ENCODE results near the gene ADGRB2. TPM values are rescaled to one million over a fixed set of nuclear protein-coding genes. Genes with fewer than 3 reads are reported as not detected.

ADGRB2 gene
- total RNA-seq, 4 donors from 2014 or later: 0.18 to 2.1 (median 0.86) TPM

DNA sequence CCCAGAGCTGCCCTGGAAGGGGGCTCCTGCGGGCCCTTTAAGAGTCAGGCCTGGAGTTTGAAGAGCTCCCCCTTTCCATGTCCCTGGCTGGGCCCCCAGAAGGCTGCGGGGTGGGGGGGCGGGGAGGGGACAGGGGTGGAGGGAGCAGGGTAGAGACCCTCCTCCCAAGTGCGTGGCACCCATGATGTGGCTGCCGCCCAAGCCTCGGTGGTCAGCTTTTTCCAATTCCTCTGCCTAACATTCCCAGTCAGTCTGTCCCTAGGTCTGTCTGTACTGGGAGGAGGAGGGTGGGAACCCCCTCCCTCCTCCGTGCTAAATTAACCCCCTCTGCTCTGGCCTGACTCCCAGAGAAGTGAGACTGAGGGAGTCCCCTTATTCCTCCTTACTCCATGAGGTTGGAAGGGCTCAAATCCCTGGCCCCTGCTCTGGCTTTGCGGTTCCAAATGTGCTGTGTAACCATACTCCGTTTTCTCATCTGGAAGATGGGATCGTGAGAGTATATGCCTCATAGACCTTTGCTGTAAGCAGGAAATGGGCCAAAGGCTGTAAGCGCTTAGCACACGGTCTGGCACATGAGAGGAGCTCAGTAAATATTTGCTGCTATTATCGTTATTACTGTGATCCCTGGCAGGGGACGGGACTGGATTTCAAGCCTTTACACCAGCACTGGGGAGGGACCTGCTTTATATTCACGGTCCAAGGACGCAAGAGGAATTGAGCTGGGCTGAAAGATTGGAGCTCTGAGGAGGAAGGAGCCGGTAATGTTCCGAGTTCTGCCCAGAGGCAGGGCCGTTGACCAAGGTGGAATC lies 59.7 kb downstream of the ADGRB2 start:
- intact Hi-C loops (cut with DNase I): no loop called here
- no peak for DNase-seq
- H3K4me1 ChIP-seq: peaks cover 49 to 73% (median 62%) of the 10 kb centered on the region in 3 donors

DNA sequence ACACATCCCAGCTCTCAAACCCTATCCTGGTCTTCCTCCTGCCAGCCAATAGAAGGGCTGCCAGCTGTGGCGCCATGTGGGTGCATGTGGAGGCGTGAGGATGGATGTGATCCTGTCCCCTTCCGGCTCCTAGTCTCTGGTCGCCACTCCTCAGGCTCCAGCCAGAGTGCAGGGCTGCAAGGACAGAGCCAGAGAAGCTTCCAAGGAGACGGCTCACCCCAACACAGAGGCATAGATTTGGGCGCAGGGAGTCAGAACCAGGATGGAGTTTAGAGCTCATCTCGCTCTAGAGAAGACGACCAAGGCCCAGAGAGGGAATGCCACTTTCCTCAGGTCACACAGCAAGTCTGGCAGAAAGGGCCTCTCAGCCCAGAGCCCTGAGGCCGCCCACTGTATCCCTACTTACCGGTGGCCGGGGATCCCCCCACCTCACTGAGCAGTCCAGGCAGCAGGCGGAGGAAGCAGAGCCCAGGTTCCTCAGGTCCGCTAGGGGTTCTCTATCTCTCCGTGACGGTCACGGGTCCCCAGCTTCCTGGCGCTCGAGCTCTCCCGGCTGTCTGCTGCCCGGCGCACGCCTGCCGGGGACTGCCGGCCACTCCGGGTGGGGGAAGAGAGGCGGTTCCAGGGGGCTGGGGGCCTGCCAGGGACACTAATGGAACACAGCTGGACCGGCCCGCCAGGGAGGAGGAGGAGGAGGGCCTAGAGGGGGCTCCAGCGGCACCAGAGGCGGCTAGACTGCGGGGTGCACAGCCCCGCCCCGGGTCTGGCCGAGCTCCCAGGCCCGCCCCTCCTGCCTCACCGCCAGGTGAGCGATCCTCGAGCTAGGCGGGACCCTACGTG lies 60.5 kb downstream of the ADGRB2 start, which contains the start of gene COL16A1:
Gene COL16A1 (minus strand): TSS at position 587 of the 840 bp plus-strand sequence. CDS start 1,824 bp downstream, outside the sequence.
- peak within 1 kb of the TSS; percentile 18 to 60 (median 46) for H3K4me3 ChIP-seq
- peaks cover 0 to 6% (median 0%) of the 10 kb centered on the region in 3 donors for H3K36me3 ChIP-seq
- intact Hi-C loops (cut with DNase I): no loop called here
- H3K9me3 ChIP-seq: no peaks in the 10 kb centered on the region
- no peak for DNase-seq
- peaks cover 49 to 81% (median 67%) of the 10 kb centered on the region in 3 donors for H3K4me1 ChIP-seq
- TF ChIP-seq, protein P1, sequence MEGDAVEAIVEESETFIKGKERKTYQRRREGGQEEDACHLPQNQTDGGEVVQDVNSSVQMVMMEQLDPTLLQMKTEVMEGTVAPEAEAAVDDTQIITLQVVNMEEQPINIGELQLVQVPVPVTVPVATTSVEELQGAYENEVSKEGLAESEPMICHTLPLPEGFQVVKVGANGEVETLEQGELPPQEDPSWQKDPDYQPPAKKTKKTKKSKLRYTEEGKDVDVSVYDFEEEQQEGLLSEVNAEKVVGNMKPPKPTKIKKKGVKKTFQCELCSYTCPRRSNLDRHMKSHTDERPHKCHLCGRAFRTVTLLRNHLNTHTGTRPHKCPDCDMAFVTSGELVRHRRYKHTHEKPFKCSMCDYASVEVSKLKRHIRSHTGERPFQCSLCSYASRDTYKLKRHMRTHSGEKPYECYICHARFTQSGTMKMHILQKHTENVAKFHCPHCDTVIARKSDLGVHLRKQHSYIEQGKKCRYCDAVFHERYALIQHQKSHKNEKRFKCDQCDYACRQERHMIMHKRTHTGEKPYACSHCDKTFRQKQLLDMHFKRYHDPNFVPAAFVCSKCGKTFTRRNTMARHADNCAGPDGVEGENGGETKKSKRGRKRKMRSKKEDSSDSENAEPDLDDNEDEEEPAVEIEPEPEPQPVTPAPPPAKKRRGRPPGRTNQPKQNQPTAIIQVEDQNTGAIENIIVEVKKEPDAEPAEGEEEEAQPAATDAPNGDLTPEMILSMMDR (IDR thresholded peaks at IDR 0.05): no peak
- TF ChIP-seq POLR2A (IDR thresholded peaks at IDR 0.05): peak in 2 of 4 donors; percentile 44 to 60
- peaks cover 0 to 32% (median 0%) of the 10 kb centered on the region in 4 donors for H3K27me3 ChIP-seq
- peak within 1 kb of the TSS; percentile 62 to 92 (median 86) for H3K27ac ChIP-seq
- 7 to 57% methylated on average over 7 to 25 of the region's 40 CpGs for WGBS, 2 donors

More for the DNA sequence above, 59.7 kb downstream of the ADGRB2 start:
- 2 to 9% methylated on average over 13 to 14 of the region's 19 CpGs for WGBS, 2 donors
- H3K4me3 ChIP-seq: peak overlapping the region; percentile 18 to 60 (median 46)
- TF ChIP-seq, protein P1 (IDR thresholded peaks at IDR 0.05): no peak
- TF ChIP-seq POLR2A (IDR thresholded peaks at IDR 0.05): no peak
- no peaks in the 10 kb centered on the region for H3K9me3 ChIP-seq
- peaks cover 0 to 4% (median 0%) of the 10 kb centered on the region in 3 donors for H3K36me3 ChIP-seq
- peak overlapping the region; percentile 62 to 92 (median 86) for H3K27ac ChIP-seq
- H3K27me3 ChIP-seq: peaks cover 0 to 32% (median 0%) of the 10 kb centered on the region in 4 donors

- TF ChIP-seq, protein P1 (IDR thresholded peaks at IDR 0.05): no peak
- no peak for TF ChIP-seq POLR2A (IDR thresholded peaks at IDR 0.05)
- peaks cover 0 to 11% (median 0%) of the 10 kb centered on the region in 3 donors for H3K36me3 ChIP-seq
- DNase-seq: no peak
- intact Hi-C loops (cut with DNase I): no loop called here
- WGBS, 2 donors: 44 to 77% methylated on average over 4 to 8 of the region's 8 CpGs
- peak overlapping the region in 3 of 4 donors; percentile 44 to 60 (median 48) for H3K4me3 ChIP-seq
- peaks cover 49 to 83% (median 67%) of the 10 kb centered on the region in 3 donors for H3K4me1 ChIP-seq
- no peaks in the 10 kb centered on the region for H3K9me3 ChIP-seq
- peaks cover 0 to 32% (median 0%) of the 10 kb centered on the region in 4 donors for H3K27me3 ChIP-seq
- peak overlapping the region in 3 of 4 donors; percentile 83 to 92 (median 88) for H3K27ac ChIP-seq
Observed at GRCh38 chr1:31702836-31703404, 61.2 kb downstream of the ADGRB2 start.

GRCh38 chr1:31701091-31701736 lies 62.9 kb downstream of the ADGRB2 start:
- Histone ChIP-seq H3K4me1 (peaks cover 49 to 83% (median 67%) of the 10 kb centered on the region in 3 donors), H3K9me3 (no peaks in the 10 kb centered on the region), H3K27ac (peak overlapping the region; percentile 44 to 92 (median 86)), H3K36me3 (peaks cover 0 to 25% (median 0%) of the 10 kb centered on the region in 3 donors), H3K4me3 (peak overlapping the region in 2 of 4 donors; percentile 1 to 14), H3K27me3 (peaks cover 0 to 32% (median 0%) of the 10 kb centered on the region in 4 donors)
- intact Hi-C loops (cut with DNase I): no loop called here
- no peak for DNase-seq
- WGBS, 2 donors: 15 to 34% methylated on average over 4 to 5 of the region's 10 CpGs
- TF ChIP-seq POLR2A (IDR thresholded peaks at IDR 0.05): no peak
- TF ChIP-seq, protein P1 (IDR thresholded peaks at IDR 0.05): no peak

All from esophagus squamous epithelium (tissue), 5 donors.